Stimulated activated naive CD8-positive, alpha-beta T cell treated with anti-CD3 and anti-CD28 coated beads, Interleukin-15, Interleukin-2, amounts not matched to agents 100 ng/mL and 50 ng/mL, for 24 hours (primary cell): ENCODE data around the gene CSPG5.

Source experiments
- H3K27ac Mint-ChIP-seq: one replicate; pipeline ENCODE4 v1.8.0; 2021; ENCODE audit warnings: mild to moderate bottlenecking, mixed read lengths
- H3K27me3 Mint-ChIP-seq: one replicate; pipeline ENCODE4 v1.8.0; 2021; ENCODE audit warnings: mixed read lengths
- H3K36me3 Mint-ChIP-seq: one replicate; pipeline ENCODE4 v1.8.0; 2021; ENCODE audit warnings: low read depth, mixed read lengths
- H3K4me1 Mint-ChIP-seq: one replicate; pipeline ENCODE4 v1.8.0; 2021; ENCODE audit warnings: low read depth, mixed read lengths
- H3K4me3 Mint-ChIP-seq: one replicate; pipeline ENCODE4 v1.8.0; 2021; ENCODE audit warnings: mild to moderate bottlenecking, mixed read lengths
- H3K9me3 Mint-ChIP-seq: one replicate; pipeline ENCODE4 v1.8.0; 2021; ENCODE audit warnings: mixed read lengths

The CSPG5 gene

GRCh38 chr3:47578691-47579632, at the start of gene CSPG5:
TSS of gene CSPG5 (minus strand) at chr3:47578865. CDS start at chr3:47578693, 172 bp downstream.
- no peaks in the 10 kb centered on the region for H3K36me3 Mint-ChIP-seq
- peak within 1 kb of the TSS; percentile 54 for H3K4me3 Mint-ChIP-seq
- H3K9me3 Mint-ChIP-seq = no peaks in the 10 kb centered on the region
- peaks cover 3% of the 10 kb centered on the region for H3K4me1 Mint-ChIP-seq
- peaks cover 42% of the 10 kb centered on the region for H3K27me3 Mint-ChIP-seq
- no peak within 1 kb of the TSS for H3K27ac Mint-ChIP-seq

DNA sequence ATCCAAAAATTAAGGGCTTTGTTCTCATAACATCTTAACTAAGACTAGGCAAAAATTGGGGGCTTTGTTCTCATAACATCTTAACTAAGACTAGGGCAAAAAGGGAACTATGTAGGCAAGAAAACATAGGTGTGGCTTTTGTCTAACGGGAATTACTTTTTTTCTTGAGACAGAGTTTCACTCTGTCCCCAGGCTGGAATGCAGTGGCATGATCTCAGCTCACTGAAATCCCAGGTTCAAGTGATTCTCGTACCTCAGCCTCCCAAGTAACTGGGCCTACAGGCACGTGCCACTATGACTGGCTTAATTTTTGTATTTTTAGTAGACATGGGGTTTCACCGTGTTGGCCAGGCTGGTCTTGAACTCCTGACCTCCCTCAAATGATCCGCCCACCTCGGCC, 49.8 kb upstream of the CSPG5 start:
- no peak overlapping the region for H3K4me3 Mint-ChIP-seq
- H3K9me3 Mint-ChIP-seq = no peaks in the 10 kb centered on the region
- no peak overlapping the region for H3K27ac Mint-ChIP-seq
- no peaks in the 10 kb centered on the region for H3K4me1 Mint-ChIP-seq
- H3K27me3 Mint-ChIP-seq = no peaks in the 10 kb centered on the region
- H3K36me3 Mint-ChIP-seq = peaks cover 75% of the 10 kb centered on the region

- H3K36me3 Mint-ChIP-seq = peaks cover 67% of the 10 kb centered on the region
Observed at GRCh38 chr3:47622671-47623461, 44.2 kb upstream of the CSPG5 start.

DNA sequence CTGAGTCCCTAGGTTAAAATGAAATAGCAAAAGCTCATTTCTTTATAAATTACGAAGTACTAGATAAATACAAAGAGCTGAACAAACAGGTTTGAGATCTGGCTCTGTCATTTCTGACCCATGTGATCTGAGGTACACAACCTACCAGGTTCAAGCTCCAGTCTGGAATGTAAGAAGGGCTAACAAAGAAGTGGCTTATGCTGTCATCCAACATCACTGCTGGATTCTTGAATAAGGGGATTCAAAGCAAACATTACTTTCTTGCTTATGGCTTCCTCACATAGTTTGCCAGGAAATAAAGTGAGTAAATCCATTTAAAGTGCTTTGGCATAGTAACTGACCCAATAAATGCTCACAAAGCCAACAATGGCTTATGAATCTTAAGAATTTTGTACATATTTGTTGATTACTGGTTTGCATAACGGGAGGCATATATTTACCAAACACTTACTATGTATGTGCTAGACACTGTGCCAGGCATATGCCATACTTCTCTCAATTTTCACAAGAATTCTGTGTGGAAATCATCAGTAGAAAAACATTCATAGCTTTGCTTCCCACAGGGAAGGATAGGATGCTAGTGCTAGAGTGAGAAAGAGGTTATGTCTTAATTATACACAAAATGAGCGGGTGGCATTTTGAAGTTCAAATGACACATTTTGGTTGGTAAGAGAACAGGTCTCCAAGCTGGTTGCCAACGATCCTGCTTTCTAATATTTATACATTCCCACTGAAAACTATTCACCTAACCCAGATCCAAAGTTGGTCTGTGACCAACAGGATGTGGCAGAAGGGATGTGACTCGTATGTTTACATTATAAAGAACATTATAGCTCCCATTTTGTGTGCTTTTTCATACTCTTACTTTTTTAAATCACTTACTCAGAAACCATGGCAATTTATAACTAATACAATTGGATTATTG, 38.7 kb upstream of the CSPG5 start:
- no peaks in the 10 kb centered on the region for H3K27me3 Mint-ChIP-seq
- peaks cover 46% of the 10 kb centered on the region for H3K36me3 Mint-ChIP-seq
- H3K4me3 Mint-ChIP-seq = no peak overlapping the region
- peak overlapping the region; percentile 32 for H3K27ac Mint-ChIP-seq
- H3K9me3 Mint-ChIP-seq = no peaks in the 10 kb centered on the region
- no peaks in the 10 kb centered on the region for H3K4me1 Mint-ChIP-seq

More at GRCh38 chr3:47622671-47623461, 44.2 kb upstream of the CSPG5 start:
- H3K27ac Mint-ChIP-seq = no peak overlapping the region
- no peak overlapping the region for H3K4me3 Mint-ChIP-seq
- no peaks in the 10 kb centered on the region for H3K4me1 Mint-ChIP-seq
- no peaks in the 10 kb centered on the region for H3K9me3 Mint-ChIP-seq
- H3K27me3 Mint-ChIP-seq = no peaks in the 10 kb centered on the region

- Mint-ChIP-seq H3K27ac (no peak overlapping the region), H3K36me3 (peaks cover 55% of the 10 kb centered on the region), H3K9me3 (no peaks in the 10 kb centered on the region), H3K4me3 (no peak overlapping the region), H3K4me1 (no peaks in the 10 kb centered on the region), H3K27me3 (no peaks in the 10 kb centered on the region)
Observed at GRCh38 chr3:47614788-47615187, 36.1 kb upstream of the CSPG5 start.

DNA sequence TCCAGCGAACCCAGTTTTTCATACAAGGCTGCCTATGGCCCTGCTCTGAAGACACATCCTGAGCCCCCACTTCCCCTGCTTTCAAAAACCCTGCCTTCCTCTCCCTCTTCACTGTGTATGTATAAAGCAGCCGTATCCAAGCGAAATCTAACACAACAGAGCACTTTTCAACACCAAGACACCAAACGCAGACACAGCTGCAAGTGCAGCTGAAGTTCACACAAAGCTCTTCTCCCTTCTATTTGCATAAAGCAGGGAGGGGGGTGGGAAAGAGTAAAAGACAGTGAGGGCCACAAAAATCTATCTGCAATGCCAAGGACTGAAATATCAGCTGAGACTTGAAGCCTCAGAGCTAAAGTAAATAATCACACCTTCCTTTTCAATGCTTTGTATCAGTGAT, 35.1 kb upstream of the CSPG5 start:
- Mint-ChIP-seq H3K36me3 (peaks cover 54% of the 10 kb centered on the region), H3K9me3 (no peaks in the 10 kb centered on the region), H3K27ac (no peak overlapping the region), H3K4me1 (no peaks in the 10 kb centered on the region), H3K4me3 (no peak overlapping the region), H3K27me3 (no peaks in the 10 kb centered on the region)

DNA sequence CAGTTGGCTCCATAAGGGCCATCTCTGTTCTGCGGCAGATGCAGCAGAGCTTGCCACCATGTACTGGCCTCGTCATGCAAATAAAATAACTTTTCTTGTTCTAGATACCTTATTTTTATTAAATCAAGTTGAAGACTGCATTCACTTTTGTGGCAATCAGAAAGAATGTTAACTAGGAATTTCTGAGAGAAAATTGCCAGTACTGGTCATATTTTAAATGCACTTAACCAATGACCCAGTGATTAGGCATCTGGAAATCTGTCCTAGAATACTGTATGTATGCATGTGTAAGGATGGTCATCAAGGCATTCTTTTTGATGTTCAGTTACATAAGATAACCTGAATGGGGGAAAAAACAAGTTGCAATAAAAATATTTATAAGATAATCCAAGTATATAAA, 34.2 kb upstream of the CSPG5 start:
- H3K4me3 Mint-ChIP-seq = no peak overlapping the region
- H3K27ac Mint-ChIP-seq = no peak overlapping the region
- H3K4me1 Mint-ChIP-seq = no peaks in the 10 kb centered on the region
- H3K36me3 Mint-ChIP-seq = peaks cover 55% of the 10 kb centered on the region
- H3K27me3 Mint-ChIP-seq = no peaks in the 10 kb centered on the region
- H3K9me3 Mint-ChIP-seq = no peaks in the 10 kb centered on the region

- Mint-ChIP-seq H3K4me1 (no peaks in the 10 kb centered on the region), H3K9me3 (no peaks in the 10 kb centered on the region), H3K27me3 (no peaks in the 10 kb centered on the region), H3K36me3 (peaks cover 54% of the 10 kb centered on the region), H3K27ac (peak overlapping the region; percentile 66), H3K4me3 (no peak overlapping the region)
Observed at GRCh38 chr3:47612178-47612577, 33.5 kb upstream of the CSPG5 start.

DNA sequence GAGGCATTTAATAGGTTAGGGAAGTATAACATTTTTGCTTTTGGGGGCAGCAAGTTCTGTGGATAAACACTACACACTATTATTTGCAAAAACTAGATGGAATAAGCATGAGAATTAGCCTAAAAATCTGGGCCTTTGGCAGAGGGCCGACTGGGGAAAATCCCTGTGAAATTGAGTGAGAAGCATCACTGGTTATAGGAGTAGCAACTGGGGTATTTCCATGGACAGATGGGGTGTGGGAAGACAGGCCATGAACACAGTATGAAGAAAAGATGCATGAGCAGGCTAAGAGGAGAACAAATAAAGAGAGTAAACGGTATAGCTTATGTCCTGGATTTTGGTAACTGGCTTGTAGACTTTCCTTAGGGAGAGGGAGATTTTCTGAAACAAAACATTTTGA, 32.9 kb upstream of the CSPG5 start:
- H3K9me3 Mint-ChIP-seq = no peaks in the 10 kb centered on the region
- no peak overlapping the region for H3K4me3 Mint-ChIP-seq
- H3K36me3 Mint-ChIP-seq = peaks cover 55% of the 10 kb centered on the region
- no peaks in the 10 kb centered on the region for H3K4me1 Mint-ChIP-seq
- H3K27ac Mint-ChIP-seq = peak overlapping the region; percentile 66
- no peaks in the 10 kb centered on the region for H3K27me3 Mint-ChIP-seq

- no peak overlapping the region for H3K4me3 Mint-ChIP-seq
- H3K27me3 Mint-ChIP-seq = no peaks in the 10 kb centered on the region
- H3K36me3 Mint-ChIP-seq = peaks cover 60% of the 10 kb centered on the region
- H3K27ac Mint-ChIP-seq = no peak overlapping the region
- no peaks in the 10 kb centered on the region for H3K9me3 Mint-ChIP-seq
- no peaks in the 10 kb centered on the region for H3K4me1 Mint-ChIP-seq
Observed at GRCh38 chr3:47610583-47610982, 31.9 kb upstream of the CSPG5 start.

DNA sequence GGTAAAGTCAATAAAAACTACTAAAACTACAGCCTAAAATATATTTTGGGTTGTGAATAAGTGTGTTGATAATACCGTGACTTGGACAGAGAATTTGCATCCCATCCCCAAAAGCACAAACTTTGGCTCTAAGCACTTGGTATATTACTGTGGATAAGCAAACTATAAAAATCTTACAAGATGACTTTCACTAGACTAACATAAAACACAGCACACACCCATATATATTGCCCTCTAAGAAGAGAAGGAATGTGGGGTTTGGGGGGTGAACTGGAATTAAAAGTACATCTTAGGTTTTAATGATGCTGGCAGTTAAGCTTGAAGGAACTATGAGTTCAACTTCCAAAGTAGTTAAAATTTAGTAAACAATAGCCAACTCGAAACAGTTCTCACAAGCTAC, 28.7 kb upstream of the CSPG5 start:
- H3K36me3 Mint-ChIP-seq = peaks cover 83% of the 10 kb centered on the region
- H3K27ac Mint-ChIP-seq = no peak overlapping the region
- no peaks in the 10 kb centered on the region for H3K4me1 Mint-ChIP-seq
- H3K27me3 Mint-ChIP-seq = no peaks in the 10 kb centered on the region
- H3K9me3 Mint-ChIP-seq = no peaks in the 10 kb centered on the region
- H3K4me3 Mint-ChIP-seq = no peak overlapping the region

DNA sequence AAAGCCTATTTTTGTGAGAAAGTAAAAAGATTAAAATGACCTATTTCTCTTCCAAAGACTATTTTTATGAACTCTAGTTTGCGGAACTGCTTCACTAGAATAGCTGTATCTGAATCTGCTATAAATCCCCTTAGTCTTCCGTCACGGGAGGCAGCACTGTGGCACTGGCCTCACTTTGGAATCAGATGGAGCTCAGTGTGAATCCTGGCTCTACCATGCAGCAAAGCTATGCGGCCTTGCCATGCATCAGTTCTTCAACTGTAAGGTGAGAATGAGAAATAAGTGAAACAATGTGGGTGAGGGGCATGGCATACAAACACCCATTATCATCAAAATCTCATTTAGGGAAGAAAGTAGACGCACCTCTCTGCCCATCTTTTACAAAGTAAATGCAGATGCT, 27.5 kb upstream of the CSPG5 start:
- H3K36me3 Mint-ChIP-seq = peaks cover 76% of the 10 kb centered on the region

DNA sequence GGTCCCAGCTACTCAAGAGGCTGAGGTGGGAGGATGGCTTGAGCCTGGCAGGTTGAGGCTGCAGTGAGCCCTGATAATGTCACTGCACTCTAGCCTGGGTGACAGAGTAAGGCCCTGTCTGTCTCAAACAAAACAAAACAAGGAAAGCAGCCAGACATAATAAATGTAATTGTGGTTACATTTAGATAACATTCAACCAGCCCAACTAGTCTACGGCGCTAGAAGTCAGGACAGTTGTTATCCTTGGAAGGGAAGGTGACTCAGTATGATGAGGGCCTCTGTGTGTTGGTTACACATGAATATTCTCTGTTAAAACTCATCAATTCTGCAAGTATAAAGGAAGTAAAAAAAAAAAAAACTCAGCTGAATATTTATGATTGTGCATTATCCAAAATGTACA, 27.0 kb upstream of the CSPG5 start:
- no peaks in the 10 kb centered on the region for H3K4me1 Mint-ChIP-seq
- no peaks in the 10 kb centered on the region for H3K27me3 Mint-ChIP-seq
- peaks cover 73% of the 10 kb centered on the region for H3K36me3 Mint-ChIP-seq

More for the DNA sequence above, 27.5 kb upstream of the CSPG5 start:
- H3K27ac Mint-ChIP-seq = peak overlapping the region; percentile 18
- H3K4me3 Mint-ChIP-seq = no peak overlapping the region
- H3K4me1 Mint-ChIP-seq = no peaks in the 10 kb centered on the region
- no peaks in the 10 kb centered on the region for H3K27me3 Mint-ChIP-seq
- no peaks in the 10 kb centered on the region for H3K9me3 Mint-ChIP-seq

DNA sequence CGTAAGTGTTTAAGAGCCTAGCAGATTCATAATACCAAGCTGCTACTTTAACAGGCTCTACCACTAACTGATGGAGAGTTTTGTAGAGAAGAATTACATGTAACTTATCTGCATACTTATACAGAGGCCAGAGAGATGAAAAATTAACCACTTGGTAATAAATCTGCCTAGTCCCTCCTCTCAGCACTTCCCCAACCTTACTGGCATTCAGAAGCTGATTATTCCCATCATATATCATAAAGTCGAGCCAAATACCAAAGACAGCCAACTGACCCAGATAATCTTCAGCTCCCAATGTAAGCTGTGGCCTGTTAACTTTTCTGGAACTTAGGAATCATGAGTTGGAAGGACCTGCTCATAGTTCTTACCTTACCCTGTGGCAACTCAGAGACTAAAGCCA, 25.5 kb upstream of the CSPG5 start:
- Mint-ChIP-seq H3K36me3 (peaks cover 61% of the 10 kb centered on the region), H3K4me3 (no peak overlapping the region), H3K27me3 (no peaks in the 10 kb centered on the region), H3K9me3 (no peaks in the 10 kb centered on the region), H3K4me1 (no peaks in the 10 kb centered on the region), H3K27ac (no peak overlapping the region)

More for the DNA sequence above, 27.0 kb upstream of the CSPG5 start:
- no peak overlapping the region for H3K27ac Mint-ChIP-seq
- H3K9me3 Mint-ChIP-seq = no peaks in the 10 kb centered on the region
- no peak overlapping the region for H3K4me3 Mint-ChIP-seq
